Ovary (tissue), 3 donors: ENCODE data around the gene PTPN9.

Experiments used
- CTCF ChIP-seq, 3 donors: fragments of 450-650 bp in 2 of 3; fragments of 200-600 bp in 1 of 3; IDR thresholded peaks; one replicate each; pipeline versions ENCODE4 v1.5.1 to v1.8.0; 2016 to 2022; ENCODE audit warnings: antibody characterized with exemption in 3 of 3, mild to moderate bottlenecking in 1 of 3
- POLR2A ChIP-seq: fragments of 450-650 bp; IDR thresholded peaks from one replicate; pipeline ENCODE4 v1.6.1; 2017; ENCODE audit warnings: antibody characterized with exemption, mild to moderate bottlenecking, moderate library complexity
- donor health status: DM: no; HTN: no; CAD: no.

GRCh38 chr15:75450307-75451201 is 128.6 kb downstream of the PTPN9 start:
- TF ChIP-seq POLR2A = no peak
- no peak for TF ChIP-seq CTCF (IDR thresholded peaks at IDR 0.05)
